ENCODE data around the gene JADE2.

The JADE2 gene

DNA sequence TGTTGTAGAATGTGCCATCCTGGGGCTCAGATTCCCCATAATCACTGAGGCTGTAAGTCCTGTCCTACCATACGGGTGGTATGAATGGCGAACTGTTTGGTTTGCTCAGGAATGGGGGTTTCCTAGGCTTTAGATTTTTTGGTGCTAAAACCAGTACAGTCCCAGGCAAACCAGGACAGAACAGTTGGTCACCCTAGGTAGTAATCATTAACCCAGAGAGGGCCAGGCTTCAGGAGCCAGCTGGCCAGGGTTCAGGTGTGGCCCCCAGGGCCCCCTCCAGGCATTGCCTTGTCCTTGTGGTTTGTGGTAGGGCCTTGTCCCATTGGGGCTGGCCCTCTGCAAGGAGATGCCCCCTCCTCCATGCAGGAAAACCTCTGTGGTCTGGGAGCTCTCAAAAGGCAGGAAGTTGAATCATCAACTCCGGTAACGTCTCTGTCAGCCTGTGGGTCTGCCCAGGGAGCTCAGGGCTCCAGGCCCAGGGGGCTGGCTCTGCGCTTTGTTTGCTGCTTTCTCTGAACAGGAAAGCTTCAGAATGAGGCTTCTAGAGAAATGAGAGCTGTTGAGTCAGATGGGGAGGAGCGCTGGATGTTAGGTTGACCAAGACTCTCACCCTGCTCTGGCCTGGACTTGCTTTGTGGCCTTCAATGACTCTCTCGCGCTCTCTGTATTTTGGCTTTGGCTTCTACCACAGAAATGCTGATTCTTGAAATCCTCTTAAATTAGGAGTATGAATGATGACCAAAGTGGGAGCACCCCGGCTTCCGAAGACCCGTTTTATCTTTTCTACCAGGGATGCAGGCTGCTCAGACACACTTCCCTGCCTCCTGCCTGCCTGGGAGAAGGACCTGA lies 22.2 kb upstream of the JADE2 start:
- DNase-seq (ENCODE audit: low read depth) = peak; percentile 97
- no peak overlapping the region for H3K4me3 ChIP-seq (ENCODE audit: low read length)
- TF ChIP-seq, protein P1, sequence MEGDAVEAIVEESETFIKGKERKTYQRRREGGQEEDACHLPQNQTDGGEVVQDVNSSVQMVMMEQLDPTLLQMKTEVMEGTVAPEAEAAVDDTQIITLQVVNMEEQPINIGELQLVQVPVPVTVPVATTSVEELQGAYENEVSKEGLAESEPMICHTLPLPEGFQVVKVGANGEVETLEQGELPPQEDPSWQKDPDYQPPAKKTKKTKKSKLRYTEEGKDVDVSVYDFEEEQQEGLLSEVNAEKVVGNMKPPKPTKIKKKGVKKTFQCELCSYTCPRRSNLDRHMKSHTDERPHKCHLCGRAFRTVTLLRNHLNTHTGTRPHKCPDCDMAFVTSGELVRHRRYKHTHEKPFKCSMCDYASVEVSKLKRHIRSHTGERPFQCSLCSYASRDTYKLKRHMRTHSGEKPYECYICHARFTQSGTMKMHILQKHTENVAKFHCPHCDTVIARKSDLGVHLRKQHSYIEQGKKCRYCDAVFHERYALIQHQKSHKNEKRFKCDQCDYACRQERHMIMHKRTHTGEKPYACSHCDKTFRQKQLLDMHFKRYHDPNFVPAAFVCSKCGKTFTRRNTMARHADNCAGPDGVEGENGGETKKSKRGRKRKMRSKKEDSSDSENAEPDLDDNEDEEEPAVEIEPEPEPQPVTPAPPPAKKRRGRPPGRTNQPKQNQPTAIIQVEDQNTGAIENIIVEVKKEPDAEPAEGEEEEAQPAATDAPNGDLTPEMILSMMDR (conservative IDR thresholded peaks at IDR 0.05; ENCODE audit: low read length) = no peak

DNA sequence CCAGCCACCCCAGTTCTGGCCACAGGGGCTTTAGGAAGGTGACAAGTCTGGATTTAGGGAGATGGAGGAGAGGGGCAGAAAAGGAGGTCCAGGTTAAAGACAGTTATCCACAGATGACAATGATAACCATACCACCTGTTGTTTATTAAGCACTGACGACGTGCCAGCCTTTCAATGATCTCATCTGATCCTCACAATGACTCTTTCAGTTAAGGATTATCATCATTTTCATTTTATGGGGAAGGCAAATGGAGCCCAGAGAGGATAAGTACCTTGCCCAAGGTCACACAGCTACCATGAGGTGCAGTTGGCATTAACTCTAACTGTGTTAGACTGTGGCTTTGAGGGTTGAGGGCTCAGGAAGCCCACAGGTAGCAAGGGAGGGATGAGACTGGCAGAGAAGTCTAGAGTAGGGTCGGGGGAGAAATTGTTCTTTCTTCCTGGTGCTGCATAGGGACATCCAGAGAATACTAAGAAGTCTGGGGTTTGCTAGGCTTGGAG lies 21.5 kb upstream of the JADE2 start:
- TF ChIP-seq, protein P1 (conservative IDR thresholded peaks at IDR 0.05; ENCODE audit: low read length) = no peak
- no peak overlapping the region for H3K4me3 ChIP-seq (ENCODE audit: low read length)
- DNase-seq (ENCODE audit: low read depth) = peak; percentile 65

DNA sequence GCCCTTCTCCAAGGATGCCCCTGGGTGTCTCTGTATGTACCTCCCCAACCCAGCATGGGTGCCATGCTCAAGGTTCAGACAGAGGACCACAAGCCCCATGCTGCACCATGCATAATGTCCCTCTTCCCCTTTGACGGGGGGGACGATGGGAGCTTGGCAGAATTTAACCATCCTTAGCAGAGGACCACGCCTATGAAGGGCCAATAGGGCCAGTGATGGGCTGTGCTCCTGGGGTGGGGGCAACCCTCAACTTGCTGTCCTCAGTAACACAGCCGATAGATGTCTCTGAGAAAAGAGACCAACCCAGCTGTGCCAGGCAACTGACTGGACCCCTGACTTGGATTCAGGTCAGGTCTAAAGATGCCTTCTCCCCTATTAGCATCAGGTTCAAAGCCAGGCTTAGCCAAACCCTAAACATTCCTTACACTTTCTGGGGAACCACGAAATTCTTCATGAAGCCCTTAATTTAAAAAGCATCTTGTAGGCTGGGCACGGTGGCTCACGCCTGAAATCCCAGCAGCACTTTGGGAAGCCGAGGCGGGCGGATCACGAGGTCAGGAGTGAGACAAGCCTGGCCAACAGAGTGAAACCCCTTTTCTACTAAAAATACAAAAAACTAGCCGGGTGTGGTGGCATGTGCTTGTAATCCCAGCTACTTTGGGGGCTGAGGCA lies 20.7 kb upstream of the JADE2 start:
- DNase-seq (ENCODE audit: low read depth) = no peak
- no peak overlapping the region for H3K4me3 ChIP-seq (ENCODE audit: low read length)
- TF ChIP-seq, protein P1 (conservative IDR thresholded peaks at IDR 0.05; ENCODE audit: low read length) = no peak

DNA sequence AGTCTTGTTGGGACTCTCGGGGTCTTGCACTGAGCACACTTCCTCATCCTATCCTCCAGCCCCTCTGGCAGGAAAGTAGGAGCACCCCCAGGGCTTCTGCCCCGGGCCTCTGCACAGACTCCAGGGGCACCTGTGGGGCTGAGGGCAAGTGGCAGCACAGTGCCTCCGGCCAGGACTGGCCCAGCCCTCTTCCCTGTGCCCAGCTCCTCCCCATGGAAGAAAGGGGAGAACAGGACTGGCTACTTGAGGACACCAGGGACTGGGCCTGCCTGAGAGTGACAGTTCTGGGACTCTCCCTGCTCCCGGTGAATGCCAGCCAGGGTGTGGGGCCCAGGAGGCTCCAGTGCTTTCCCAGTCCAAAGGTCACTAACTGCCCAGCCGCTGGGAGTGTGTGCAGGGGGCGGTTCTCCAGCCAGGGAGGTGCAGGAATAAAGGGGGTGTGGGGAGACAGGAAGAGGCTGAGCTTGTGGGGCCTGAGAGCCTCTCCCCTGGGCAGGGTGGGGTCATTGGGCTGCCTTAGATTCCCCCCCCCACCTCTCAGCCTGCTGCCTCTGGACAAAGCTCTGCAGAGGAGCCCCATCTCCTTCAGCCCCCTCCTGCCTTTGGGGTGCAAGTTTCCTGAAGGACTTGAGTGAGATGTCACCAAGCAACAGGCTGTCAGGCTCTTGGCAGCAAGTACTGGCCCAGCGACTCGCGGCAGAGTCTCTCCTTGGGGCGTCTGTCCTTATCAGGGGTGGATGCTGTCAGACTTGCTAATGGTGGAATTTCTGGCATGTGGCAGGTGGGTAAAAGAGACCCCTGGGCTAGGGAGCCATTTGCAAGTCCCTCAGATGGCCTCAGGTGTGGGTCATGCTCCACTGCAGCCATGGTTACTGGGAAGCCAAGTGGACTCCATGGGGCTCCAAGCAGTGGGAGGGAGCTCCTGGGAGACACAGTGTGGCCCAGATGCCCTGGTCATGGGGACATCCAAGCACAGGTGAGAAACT lies 19.1 kb upstream of the JADE2 start:
- no peak overlapping the region for H3K4me3 ChIP-seq (ENCODE audit: low read length)
- TF ChIP-seq, protein P1 (conservative IDR thresholded peaks at IDR 0.05; ENCODE audit: low read length) = no peak
- DNase-seq (ENCODE audit: low read depth) = no peak

DNA sequence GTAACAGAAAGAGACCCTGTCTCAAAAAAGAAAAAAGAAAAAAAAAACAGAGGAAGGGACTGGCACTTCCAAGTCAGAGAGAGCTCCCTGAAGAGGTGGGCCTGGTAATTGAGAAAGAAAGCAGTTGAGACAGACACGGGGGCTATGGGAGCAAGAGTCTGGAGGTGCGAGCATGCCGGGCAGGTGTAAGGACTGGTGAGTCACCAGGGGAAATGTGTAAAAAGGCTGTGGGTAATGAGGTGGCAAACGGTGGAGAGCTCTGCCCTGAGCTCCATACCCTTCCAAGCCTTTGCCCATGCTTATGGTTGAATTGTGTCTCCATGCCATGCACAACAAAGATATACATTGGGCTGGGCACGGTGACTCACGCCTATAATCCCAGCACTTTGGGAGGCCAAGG lies 18.0 kb upstream of the JADE2 start:
- H3K4me3 ChIP-seq (ENCODE audit: low read length) = no peak overlapping the region
- TF ChIP-seq, protein P1 (conservative IDR thresholded peaks at IDR 0.05; ENCODE audit: low read length) = no peak
- no peak for DNase-seq (ENCODE audit: low read depth)

DNA sequence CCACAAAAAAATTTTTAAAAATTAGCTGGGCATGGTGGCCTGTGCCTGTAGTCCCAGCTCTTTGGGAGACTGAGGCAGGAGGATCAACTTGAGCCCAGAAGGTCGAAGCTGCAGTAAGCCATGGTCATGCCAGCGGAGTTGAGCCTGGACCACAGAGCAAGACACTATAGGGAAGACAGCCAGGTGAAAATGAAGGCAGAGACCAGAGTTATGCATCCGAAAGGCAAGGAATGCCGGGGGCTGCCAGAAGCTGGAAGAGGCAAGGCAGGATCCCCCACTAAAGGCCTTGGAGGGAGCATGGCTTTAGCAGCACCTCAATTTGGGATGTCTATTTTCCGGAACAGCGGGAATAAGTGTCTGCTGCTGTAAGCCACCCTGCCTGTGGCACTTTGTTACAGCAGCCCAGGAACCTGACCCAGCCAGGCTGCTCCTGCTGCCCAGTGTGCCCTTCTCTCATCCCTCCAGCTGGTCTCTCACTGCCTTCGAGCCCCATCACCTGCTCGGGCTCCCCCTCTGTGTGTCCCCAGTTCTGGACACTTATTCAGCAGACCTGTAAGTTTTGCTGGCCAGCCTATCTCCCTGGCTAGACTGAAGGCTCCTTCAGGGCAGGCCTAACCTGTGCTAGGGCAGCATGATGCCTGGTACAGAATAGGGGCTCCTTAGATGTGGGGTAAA lies 16.8 kb upstream of the JADE2 start:
- TF ChIP-seq, protein P1 (conservative IDR thresholded peaks at IDR 0.05; ENCODE audit: low read length) = no peak
- no peak for DNase-seq (ENCODE audit: low read depth)
- H3K4me3 ChIP-seq (ENCODE audit: low read length) = no peak overlapping the region

All from AG10803 (cell line).